Measurements from ENCODE around the gene SCYL1.

DNA sequence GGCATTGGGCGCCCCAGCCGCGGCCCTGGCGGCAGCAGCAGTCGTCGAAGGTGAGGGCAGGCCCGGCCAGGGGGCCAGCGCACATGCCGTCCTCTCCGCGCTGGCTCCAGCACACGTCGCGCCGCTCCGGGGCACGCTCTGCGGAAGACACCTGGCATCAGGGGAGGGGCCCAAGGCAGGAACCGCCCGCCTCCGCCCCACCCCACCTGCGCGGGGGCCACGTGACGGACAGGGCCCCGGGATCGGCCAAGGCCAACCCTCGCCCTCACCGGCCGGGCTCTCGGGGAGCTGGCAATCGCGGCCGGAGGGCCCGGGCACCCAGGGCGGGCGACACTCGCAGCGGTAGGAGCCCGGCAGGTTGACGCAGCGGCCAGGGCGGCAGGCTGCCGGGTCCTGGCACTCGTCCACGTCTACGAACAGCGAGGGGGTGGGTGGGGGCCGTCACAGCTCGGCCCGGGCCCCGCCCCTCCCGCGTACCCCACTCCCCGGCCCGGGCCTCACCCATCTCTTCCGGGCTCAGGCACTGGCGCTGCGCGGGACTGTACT, 14.9 kb downstream of the SCYL1 start:
- TF ChIP-seq POLR2AphosphoS5 (IDR thresholded peaks at IDR 0.05; ENCODE audit: low read depth, low read length): no peak
- TF ChIP-seq TAF1 (IDR thresholded peaks at IDR 0.05; ENCODE audit: borderline replicate concordance, insufficient read depth, low read length): no peak
- no peak for TF ChIP-seq SIN3A (IDR thresholded peaks at IDR 0.05; ENCODE audit: borderline replicate concordance, insufficient read depth, low read length)
- TF ChIP-seq REST (IDR thresholded peaks at IDR 0.05; ENCODE audit: insufficient read depth in 1 of 2, low read depth in 2 of 2, low read length in 2 of 2): no peak

All from PFSK-1 (cell line).